GM21825 (cell line): ENCODE data around the gene SMARCE1.

ENCODE experiments used
- ATAC-seq: cut with Tn5 transposase; IDR thresholded peaks from one replicate; pipeline ENCODE4 v1.9.1; 2021; ENCODE audit warnings: mild to moderate bottlenecking, moderate library complexity; ENCODE audit not compliant: unreplicated experiment

The SMARCE1 gene

DNA sequence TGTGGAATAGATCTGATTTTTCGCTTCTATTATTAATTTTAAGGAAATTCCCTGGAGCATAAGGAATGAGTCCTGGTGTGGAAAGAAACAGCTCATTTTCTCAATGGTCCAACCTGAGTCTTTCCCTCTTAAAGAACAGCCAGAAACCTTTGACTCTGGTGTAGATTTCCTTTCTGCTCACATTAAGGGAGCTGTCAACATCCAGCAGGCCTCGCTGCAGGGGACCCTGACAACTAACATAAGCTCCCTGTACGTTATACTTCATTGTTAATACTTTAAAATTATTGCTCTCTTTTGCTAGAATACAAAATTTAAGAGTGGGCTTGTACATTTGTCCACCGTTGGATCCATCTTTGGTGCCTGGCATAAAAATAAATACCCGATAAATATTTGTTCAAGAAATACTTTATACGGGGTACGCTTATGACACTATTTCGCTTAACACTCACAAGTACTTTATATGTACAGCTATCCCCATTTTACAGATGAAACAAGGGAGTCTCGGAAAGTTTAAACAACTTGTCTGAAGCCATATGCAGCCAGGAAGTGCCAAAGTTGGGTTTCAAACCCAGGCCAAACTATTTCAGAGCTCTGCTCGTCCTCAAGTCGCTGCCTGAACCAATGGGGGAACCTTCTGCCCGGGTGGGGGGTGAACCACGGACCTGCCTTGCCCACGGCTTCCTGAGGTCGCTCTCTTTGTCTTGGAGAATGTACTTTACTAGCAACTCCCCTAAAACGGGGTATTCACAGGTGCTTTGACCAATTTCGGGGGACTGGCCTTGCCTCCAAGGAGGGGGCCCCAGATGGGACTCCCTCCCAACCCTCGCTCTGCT is 611 bp downstream of the SMARCE1 start:
- peak; percentile 24 for ATAC-seq

DNA sequence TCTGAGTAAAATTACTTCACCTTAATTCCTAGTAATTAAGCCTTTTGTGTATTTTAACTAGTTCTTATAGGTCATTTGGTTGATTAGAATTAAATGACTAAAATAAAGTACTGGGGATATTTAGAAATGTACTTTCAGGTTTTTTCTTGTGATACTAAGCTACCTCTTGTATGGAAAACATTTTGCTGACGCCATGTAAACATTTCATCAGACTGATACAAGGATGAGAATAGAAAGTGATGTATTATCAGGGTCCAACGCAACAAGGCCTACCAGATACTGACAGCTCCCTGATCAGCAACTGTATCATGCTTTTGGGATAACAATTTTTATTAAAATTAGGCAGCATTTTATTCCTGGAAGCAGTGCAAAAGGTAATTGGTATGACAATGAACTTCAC is 1.7 kb downstream of the SMARCE1 start:
- ATAC-seq = no peak

DNA sequence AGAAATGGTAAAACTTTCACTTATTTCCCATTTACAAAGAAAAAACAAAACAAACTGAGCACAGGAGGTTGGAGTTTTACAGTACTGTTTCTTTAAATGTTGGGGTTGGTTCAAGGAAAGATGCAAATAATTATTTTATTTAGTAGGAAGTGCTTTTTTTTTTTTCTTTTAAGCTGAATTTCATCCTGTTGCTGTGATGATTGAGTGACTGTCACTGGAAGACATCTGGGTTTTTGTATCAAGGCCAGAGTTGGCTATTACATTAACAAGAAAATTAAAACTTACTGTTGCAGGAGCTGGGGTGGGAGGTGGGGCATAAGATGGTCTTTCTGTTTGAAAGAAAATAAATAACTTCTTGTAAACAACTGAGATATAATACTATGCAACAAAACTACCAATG is 2.3 kb downstream of the SMARCE1 start:
- ATAC-seq = no peak

DNA sequence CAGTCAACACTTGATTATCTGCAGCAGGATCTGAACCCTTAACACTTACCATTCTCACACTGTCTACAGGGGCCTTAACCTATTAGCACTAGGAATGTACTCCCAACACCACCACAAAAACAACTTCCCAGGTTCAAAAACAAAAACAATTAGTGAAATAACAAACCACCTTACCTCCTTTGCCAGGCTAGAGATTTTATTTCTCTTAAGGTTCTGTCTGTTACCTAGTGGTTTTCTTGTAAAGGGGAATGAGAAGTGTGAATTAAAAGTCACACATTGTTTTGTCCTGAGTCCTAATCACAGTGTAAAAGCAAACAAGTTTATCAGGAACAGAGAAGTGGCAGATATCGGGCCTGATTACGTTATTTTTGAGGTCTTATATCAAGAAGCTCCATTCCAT is 9.7 kb downstream of the SMARCE1 start:
- no peak for ATAC-seq

DNA sequence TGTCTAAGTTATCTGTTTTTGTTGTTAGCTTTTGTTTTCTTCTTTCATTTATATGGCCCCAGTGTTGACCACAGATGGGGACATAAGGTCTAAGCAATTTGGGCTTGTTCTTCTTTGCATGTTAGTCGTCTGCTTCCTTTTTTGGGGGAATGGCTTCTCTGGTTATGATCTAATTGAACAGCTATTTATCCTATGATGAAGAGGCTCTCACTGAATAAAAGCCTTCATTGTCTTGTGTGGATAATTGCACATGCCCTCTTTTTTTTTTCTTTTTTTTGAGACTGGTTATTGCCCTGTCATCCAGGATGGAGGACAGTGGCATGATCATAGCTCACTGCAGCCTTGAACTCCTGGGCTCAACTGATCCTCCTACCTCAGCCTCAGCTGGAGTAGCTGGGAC is 13.7 kb downstream of the SMARCE1 start:
- ATAC-seq = no peak

DNA sequence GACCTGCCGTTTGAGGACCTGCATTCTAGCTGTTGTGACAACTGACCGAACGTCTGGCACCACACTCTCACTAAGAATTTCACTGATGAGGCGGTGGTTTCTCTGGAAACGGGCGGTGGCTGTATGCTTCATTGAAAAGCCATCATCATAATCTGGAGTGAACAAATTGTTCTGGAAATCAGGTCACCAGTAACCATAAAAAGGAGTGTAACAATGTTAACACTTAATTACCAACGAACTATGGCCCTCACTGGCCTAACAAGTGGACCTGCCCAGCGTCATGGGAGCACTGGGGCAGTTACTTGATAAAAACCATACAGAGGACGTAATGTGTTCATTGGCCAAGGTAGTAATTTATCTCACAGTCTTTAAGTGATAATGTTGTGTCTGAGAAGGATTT is 15.4 kb downstream of the SMARCE1 start:
- no peak for ATAC-seq

DNA sequence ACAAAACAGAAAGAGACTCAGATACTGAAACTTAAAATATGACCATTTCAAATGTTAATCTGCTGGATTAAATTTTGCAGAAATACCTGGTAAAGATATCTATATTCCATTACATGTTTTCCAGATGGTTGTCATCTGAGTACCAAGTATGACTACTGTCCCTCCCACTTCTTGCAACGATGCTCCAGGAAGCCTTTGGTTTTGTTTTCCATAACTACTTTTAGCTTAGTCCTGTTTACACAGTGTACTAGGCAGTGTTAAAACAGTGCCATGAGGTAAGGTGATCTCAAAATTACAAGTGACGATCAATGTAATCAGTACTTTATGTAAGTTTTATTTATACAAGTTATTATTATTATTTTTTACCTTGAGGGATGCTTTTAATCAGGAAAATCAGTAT is 17.8 kb downstream of the SMARCE1 start:
- no peak for ATAC-seq

DNA sequence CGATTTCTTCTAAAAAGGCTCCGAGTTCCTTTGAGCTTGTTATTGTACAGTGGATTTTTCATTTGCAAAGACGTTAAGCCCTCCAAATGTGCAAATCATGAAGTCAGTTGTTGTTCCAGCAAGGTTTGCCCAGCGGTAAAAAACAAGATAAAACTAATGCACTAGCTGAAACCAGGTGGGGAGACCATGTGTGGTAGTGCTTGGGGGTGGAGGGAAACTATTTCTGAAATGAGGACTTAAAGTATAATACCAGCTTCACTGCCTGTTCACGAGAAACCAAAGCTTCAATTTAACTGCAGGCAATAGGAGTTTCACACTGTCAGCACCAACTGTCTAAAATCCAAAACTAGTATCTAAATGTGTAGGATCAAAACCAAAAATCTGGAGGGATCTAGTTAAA is 22.3 kb downstream of the SMARCE1 start:
- no peak for ATAC-seq

DNA sequence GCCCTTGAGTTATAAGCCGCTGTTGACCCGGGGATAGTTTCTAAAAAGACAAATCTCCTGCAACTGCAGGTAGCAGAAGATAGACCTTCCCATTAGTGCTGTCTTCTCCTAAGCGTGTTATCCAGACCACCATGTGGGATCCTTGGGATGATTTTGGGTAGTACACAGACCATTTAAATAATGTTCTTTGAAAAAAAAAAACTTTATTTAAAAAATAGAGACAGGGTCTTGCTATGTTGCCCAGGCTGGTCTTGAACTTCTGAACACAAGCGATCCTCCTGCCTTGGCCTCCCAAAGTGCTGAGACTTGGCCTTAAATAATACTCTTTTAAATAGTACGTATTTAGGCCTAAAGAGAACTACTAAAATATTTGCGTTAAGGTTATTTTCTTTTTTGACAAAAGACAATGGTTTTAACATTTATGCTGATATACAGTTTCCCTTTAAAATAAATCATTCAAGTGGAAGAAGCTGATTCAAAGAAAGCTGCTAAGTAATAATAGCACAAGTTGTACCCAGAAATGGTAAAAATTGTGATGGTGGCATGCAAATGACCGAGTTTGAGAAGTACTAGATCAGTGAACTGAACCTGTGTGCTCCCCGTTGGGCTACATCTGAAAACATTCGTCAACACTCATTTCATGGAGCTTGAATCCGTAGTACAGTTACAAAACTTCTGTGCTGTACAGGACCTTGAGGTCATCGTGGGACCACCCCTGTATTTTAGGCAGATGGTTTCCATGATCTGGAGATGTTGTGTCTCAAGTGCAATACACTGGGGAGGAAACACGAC is 24.0 kb downstream of the SMARCE1 start:
- no peak for ATAC-seq

DNA sequence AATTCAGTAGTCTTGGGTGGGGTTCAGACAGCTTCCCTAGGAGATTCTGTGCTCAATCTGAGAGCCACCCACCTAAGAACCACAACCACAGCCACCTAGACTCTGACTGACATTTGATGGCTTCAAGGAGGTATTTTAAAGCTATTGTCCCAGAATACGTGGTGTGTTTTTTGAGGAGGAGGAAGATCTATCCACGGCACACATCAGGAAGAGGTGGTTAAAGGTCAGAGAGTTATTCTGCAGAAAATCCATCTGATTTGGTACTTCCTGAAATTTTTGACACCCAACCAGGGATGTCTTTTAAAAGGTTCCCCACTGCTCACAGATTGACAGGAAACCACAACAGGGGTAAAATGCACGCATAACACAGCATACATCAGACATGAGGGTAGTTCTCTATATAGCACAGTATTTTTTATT is 25.1 kb downstream of the SMARCE1 start:
- ATAC-seq = no peak

DNA sequence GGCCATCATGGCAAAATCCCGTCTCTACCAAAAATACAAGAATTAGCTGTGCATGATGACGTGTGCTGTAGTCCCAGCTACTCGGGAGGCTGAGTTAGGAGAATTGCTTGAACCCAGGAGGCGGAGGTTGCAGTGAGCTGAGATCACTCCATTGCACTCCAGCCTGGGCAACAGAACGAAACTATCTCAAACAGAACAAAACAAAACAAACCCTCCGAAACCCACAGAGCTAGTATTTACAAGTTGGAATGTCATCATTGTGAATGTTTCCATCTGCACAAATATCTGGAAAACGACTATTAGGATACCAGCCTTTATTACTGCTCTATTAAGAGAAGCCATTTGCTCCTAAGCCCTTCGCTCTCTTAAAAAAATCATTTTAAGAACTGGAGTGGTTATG is 26.0 kb downstream of the SMARCE1 start:
- ATAC-seq = no peak

DNA sequence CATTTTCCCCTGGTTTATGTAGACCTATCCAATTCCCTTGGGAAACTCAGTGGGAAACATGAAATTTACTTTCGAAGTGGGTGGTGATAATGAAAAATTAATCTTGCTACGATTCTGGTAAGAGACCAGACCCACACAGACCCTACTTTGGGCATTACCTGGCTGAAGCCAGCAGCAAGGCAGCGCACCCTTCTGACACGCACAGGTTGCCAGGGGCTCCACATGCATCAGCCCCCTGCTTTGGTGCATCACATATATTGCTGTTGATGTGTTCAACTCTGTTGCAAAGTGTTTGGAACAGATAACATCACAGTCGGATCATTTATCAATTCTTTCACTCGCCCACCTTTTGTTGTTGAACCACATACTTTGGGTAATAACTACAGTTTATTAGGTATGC is 26.6 kb downstream of the SMARCE1 start:
- ATAC-seq = no peak

DNA sequence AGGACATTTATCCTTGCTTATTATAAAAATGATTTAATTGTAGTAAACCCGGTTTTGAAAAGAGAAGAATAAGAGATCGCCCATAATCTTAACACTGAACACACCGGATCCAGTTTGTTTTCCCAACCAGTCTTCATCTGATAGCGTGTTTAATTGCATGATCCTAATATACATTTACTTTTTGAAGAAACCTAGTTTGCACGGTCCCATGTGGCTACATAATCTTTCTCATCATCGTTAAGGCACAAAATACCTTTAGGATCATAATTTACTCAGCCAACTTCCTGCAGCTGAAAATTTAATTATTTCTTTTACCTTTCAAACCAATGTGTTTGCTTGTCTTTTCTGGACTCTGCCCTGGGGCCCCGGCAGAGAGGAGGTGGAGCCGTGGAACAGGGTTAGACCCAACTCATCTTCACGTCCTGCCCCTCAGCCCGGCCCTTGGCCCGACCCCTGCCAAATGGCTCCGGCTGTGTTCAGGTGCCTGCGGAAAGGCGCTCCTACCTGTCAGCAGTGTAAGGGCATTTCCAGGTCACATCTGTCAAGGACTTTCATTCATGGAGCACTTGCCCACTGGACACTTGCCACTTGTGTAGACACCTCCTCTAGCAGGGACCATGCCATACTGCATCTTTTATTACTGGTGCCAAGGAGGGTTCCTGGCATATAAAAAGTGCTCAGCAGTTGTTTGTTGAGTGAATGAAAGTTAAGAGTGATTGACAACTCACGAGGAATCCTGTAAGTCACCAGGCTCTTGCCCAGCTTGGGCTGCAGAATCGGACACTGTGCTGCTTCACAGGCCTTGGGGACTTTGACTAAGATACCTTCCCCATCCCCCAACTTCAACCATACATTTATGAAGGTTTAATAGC is 28.6 kb downstream of the SMARCE1 start:
- no peak for ATAC-seq

DNA sequence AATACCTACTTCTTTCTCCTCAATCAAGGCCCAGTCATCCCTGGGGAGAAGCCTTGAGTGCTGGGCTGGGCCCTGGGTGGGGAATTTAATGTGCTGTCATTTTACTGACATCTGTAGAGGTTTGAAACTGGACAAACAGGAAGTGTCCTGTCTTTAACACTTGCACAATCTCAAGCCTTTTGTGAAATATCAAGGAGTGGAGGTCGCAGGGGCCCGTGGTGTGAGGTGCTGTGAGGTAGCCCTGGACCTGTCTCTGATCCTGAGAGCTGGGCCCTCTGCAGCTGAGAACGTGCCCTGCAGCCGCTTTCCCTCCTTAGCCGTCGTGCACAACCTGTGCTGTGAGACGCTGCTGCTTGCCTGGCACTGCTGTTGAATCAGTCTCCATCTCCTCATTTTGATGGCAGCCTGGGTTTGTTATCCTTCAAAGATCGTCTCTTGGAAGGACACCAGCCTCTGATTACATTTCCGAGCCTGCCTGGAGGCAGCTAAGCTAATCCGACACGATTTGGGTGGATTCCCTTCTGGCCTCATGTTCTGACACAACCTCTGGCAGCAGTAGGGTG is 29.9 kb downstream of the SMARCE1 start:
- no peak for ATAC-seq

DNA sequence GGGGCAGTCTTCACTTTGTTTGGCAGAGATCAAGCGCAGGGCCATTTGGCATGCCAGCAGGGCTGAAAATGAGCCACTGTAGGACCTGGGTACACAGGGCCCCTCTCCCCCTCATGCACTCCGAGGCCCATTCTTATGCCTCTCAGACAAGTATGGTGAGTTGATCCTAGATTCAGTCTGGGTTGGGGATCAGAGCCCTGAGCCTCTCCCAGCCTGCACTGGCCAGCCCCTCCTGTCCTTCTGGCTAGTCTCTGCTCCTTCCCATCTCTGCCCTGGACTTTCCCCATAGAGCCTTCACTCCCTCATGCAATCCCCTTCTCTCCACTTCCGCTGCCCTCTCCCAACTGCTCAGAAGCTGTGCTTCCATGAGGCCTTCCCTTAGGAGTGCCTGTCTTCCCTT is 31.0 kb downstream of the SMARCE1 start:
- ATAC-seq = no peak

DNA sequence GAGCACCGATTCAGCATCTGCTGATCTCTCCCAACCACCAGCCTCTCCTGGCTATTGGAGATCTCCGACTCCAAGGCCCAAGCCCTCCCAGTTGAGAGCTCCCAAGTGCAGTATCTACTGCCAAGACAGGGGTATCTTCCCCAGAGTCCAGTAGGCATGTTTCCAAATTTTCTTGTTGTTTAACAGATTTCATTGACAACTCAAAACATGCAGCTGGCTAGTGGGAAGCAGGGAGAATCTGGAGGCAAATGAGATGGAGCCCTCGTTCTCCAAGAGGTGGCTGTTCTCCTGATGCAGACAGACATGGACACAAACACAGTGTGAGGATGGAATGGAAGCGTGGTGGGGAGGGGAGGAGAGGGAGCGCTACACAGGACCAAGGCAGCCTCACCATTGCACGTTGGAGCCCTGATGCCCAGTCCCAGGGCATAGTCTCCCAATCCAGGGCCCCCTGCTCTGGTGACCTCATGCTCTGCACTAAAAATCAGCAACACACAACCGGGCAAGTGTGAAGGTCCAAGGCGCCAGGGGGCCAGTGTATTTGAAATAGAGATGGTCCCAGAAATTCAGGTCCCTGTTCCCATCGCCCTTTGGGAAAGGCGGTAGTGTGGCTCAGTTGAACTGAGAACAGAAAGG is 31.7 kb downstream of the SMARCE1 start:
- no peak for ATAC-seq

DNA sequence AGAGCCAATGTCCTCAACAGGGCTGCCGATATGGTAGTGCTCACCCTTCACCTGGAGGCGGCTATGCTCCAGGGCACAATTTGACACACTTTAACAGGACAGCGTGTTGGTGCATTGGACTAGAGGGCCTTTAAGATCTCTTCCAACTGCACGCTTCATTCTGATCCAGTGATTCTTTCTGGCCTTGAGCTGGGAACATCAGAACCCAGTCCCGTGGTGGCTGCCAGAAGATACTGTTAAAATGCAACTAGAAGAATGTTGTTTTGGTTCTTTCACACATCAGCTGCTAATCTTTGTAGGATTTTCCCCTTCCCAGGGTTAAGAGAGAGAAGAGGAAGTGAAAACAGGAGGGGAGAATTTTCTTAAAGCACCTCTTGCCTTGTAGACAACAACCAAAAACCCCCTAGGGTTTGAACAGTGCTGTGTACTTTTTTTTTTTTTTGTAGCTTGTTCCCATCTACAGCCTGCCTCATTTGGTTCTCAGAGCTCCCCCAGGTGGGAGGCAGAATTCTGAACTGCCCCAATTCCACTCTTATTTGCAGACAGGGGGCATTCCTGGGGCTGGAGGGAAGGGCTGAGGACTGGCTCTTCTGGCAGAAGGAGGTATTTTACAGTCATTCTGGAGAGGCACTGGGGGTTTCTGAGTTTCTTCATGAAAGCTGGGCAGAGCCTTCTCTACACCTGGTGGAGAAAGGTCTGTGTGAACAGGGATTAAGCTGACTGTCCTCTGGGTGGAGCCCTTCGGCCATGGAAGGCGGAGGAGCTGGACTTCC is 32.4 kb downstream of the SMARCE1 start:
- ATAC-seq = peak; percentile 50

DNA sequence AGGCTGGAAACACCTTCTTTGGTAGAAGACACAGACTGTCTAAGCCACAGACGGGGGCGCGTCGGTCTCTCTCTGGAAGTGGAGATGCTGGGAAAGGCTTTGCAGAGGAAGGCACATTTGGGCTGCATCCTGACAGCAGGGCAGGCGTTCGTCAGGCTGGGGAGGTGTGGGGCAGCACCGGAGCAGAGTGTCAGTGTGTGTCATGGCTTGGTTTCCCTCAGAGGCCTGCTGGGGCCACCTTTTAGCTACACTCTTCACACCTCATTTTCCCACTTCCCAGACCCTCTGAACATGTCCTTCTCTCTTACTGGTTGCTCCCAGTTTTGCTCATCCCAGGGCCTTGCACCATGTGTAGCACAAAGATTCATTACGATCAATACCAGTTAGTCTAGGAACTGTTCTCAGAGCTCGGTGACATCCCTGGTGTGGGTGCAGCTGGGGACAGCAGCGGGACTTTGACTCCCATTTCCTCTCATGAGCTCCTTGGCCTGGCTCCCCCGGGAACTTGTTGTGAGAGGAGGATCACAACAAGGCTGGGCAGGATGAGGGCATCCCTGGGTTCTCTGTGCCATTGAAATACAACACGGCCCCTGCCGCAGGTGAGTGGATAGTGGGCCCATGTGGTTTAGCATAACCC is 33.1 kb downstream of the SMARCE1 start:
- peak; percentile 18 for ATAC-seq

DNA sequence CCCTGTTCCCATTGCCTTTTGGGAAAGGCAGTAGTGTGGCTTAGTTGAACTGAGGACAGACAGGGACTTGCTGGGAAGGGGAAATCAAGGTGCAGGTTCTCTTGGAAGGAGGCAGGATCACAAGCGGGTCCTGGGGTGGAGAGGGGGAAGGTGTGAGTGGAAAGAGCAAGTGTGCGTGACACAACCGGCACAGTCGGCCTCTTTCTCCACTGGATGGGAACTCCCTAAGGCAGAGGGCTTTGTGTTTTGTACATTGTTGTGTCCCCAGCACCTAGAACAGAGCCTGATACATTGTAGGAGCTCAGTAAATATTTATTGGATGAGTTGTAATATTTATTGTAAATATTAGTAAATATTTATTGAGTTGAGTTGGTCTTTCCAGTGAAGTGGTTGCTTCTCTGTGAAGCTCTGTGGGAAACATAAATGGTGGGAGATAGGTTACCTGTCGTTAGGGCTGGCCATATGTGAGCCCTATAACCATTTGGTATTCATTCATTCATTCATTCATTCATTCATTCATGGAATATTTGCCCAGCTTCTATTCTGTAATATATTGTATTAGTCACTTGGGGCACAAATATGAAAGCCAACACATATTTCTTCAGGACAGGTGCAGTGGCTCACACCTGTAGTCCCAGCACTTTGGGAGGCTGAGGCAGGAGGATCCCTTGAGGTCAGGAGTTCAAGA is 34.0 kb downstream of the SMARCE1 start:
- ATAC-seq = no peak
